Psoas muscle (tissue), 8 donors: ENCODE data around the gene SMAP1. TPM values are rescaled to one million over a fixed set of nuclear protein-coding genes. Genes with fewer than 3 reads are reported as not detected.

ENCODE experiments used
- ATAC-seq, 4 donors: fragments of 200-7000 bp; cut with Tn5 transposase; one replicate each; pipeline ENCODE4 v1.9.1; 2020; ENCODE audit warnings: moderate library complexity in 3 of 4, mild to moderate bottlenecking in 2 of 4
- DNase-seq, 2 donors: peaks; one replicate each; pipeline ENCODE4 v3.0.0-alpha.2; 2020
- H3K27ac ChIP-seq: fragments of 200-600 bp; one replicate; pipeline ENCODE4 v1.8.0; 2022
- H3K27me3 ChIP-seq, 3 donors: fragments of 200-600 bp in 1 of 3; one replicate each; pipeline versions ENCODE4 v1.6.1 to v1.8.0; 2013 to 2022; ENCODE audit warnings: low read length in 2 of 3, mild to moderate bottlenecking in 2 of 3, moderate library complexity in 1 of 3; ENCODE audit not compliant: insufficient read depth in 3 of 3
- H3K36me3 ChIP-seq, 2 donors: fragments of 200-600 bp in 1 of 2; one replicate each; pipeline versions ENCODE4 v1.6.1 to v1.8.0; 2013 to 2022; ENCODE audit warnings: low read depth in 1 of 2, mild to moderate bottlenecking in 1 of 2, moderate library complexity in 1 of 2; ENCODE audit not compliant: insufficient read depth in 1 of 2
- H3K4me1 ChIP-seq: fragments of 200-600 bp; one replicate; pipeline ENCODE4 v1.8.0; 2022
- H3K4me3 ChIP-seq: fragments of 200-600 bp; one replicate; pipeline ENCODE4 v1.8.0; 2022; ENCODE audit warnings: mild to moderate bottlenecking
- H3K9me3 ChIP-seq: fragments of 200-600 bp; one replicate; pipeline ENCODE4 v1.8.0; 2022
- WGBS, 3 donors: extraction: QIAGEN DNeasy Blood & Tissue Kit; methylation state at CpG; one replicate each; pipeline versions ENCODE4 v1.1.6 to v1.1.7; 2013; 5-methylcytosine and 5-hydroxymethylcytosine counted together
- intact Hi-C, 2 donors: fragments of 100-400 bp; cut with DNase I; formaldehyde crosslinking; loops; one replicate each; pipeline versions ENCODE4 v1.11.0 to v1.14.2; 2022
- polyA plus RNA-seq, 3 donors: library from polyadenylated mRNA; stranded (reverse); fragments of 200-250 nt; gene quantifications; one replicate each; pipeline ENCODE4 v1.2.3, GENCODE V29; 2013
- total RNA-seq, 4 donors: library from RNA; stranded (reverse); fragmentation: NEBNext Ultra II Directional in 2 of 4; extraction: Animal tissue kit (Norgen Biotek cat#: 25700) in 2 of 4; gene quantifications; one replicate each; pipeline versions ENCODE4 v1.2.1 to v1.2.4, GENCODE V29; 2021 to 2023
- TF ChIP-seq, protein P1 (sequence below): fragments of 200-600 bp; IDR thresholded peaks from one replicate; pipeline ENCODE4 v1.8.0; 2022; ENCODE audit warnings: antibody characterized with exemption
- donor health status: healthy with polysubstance abuse.
- donor health status: DM: no; HTN: no; CAD: no; lungs with moderate emphysema.
- donor health status: Bipolar disorder and iron deficiency.
- donor health status: healthy.
- donor health status: DM: yes; HTN: yes; CAD: no.
- donor health status: DM: no; HTN: no; CAD: no.
- donor health status: DM: no; HTN: no; CAD: no.
- donor health status: DM: yes; HTN: yes; CAD: no.

The SMAP1 gene
- total and polyA plus RNA-seq, 7 donors, result 19.0 to 40.2 (median 24.0) TPM

GRCh38 chr6:70813885-70814284 lies 146.2 kb downstream of the SMAP1 start:
- Histone ChIP-seq H3K27ac (no peak overlapping the region), H3K27me3 (no peaks in the 10 kb centered on the region), H3K36me3 (no peaks in the 10 kb centered on the region), H3K4me1 (peaks cover 7% of the 10 kb centered on the region), H3K9me3 (no peaks in the 10 kb centered on the region), H3K4me3 (no peak overlapping the region)
- intact Hi-C loops, result no loop called here
- WGBS, 3 donors, result 43 to 61% (median 57%) methylated on average over 3 of the region's 3 CpGs
- TF ChIP-seq, protein P1, sequence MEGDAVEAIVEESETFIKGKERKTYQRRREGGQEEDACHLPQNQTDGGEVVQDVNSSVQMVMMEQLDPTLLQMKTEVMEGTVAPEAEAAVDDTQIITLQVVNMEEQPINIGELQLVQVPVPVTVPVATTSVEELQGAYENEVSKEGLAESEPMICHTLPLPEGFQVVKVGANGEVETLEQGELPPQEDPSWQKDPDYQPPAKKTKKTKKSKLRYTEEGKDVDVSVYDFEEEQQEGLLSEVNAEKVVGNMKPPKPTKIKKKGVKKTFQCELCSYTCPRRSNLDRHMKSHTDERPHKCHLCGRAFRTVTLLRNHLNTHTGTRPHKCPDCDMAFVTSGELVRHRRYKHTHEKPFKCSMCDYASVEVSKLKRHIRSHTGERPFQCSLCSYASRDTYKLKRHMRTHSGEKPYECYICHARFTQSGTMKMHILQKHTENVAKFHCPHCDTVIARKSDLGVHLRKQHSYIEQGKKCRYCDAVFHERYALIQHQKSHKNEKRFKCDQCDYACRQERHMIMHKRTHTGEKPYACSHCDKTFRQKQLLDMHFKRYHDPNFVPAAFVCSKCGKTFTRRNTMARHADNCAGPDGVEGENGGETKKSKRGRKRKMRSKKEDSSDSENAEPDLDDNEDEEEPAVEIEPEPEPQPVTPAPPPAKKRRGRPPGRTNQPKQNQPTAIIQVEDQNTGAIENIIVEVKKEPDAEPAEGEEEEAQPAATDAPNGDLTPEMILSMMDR, result no peak
- ATAC-seq (peak; percentile 46 to 97 (median 83)), DNase-seq (no peak)

GRCh38 chr6:70819646-70820045 lies 152.0 kb downstream of the SMAP1 start:
- ATAC-seq, result no peak
- peaks cover 0 to 5% of the 10 kb centered on the region in 2 donors for H3K36me3 ChIP-seq
- no peaks in the 10 kb centered on the region for H3K9me3 ChIP-seq
- 96 to 97% (median 96%) methylated on average over 4 of the region's 4 CpGs for WGBS, 3 donors
- H3K27me3 ChIP-seq, result no peaks in the 10 kb centered on the region
- H3K4me3 ChIP-seq, result no peak overlapping the region
- TF ChIP-seq, protein P1, result no peak
- H3K27ac ChIP-seq, result no peak overlapping the region
- DNase-seq, result no peak
- intact Hi-C loops, result no loop called here
- no peaks in the 10 kb centered on the region for H3K4me1 ChIP-seq

- Histone ChIP-seq H3K27me3 (no peaks in the 10 kb centered on the region), H3K36me3 (peaks cover 0 to 6% of the 10 kb centered on the region in 2 donors), H3K4me3 (no peak overlapping the region), H3K4me1 (no peaks in the 10 kb centered on the region), H3K27ac (no peak overlapping the region), H3K9me3 (no peaks in the 10 kb centered on the region)
- TF ChIP-seq, protein P1, result no peak
- no peak for ATAC-seq
- intact Hi-C loops, result no loop called here
- no peak for DNase-seq
- 98 to 100% (median 99%) methylated on average over 2 of the region's 2 CpGs for WGBS, 3 donors
These were observed 153.1 kb downstream of the SMAP1 start for GRCh38 chr6:70820778-70821177.

DNA sequence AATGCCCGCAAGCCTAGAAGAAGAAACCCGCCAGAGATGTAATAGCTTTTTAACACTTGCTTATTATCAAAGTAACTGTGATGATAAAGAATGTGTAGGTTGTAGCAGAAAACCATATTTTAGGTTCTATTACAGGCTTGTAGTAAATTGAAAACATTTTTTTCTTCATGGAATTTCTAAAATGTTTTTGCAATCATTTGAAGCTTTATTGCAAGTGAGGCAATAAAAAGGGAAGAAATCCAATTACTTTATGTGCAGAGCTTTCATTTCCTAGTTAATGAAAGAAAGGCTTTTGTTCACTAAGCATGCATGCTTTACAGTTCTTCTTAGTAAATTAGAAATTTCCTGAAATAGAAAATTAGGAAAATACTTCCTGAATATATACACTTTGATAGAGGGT lies 154.1 kb downstream of the SMAP1 start:
- Histone ChIP-seq H3K36me3 (peaks cover 0 to 6% of the 10 kb centered on the region in 2 donors), H3K27me3 (no peaks in the 10 kb centered on the region), H3K27ac (no peak overlapping the region), H3K4me1 (no peaks in the 10 kb centered on the region), H3K4me3 (no peak overlapping the region), H3K9me3 (no peaks in the 10 kb centered on the region)
- no peak for DNase-seq
- intact Hi-C loops, result no loop called here
- TF ChIP-seq, protein P1, result no peak
- no peak for ATAC-seq
- 99 to 100% (median 99%) methylated on average over 2 of the region's 2 CpGs for WGBS, 3 donors

- Histone ChIP-seq H3K27me3 (no peaks in the 10 kb centered on the region), H3K27ac (no peak overlapping the region), H3K36me3 (peaks cover 0 to 6% of the 10 kb centered on the region in 2 donors), H3K9me3 (no peaks in the 10 kb centered on the region), H3K4me1 (no peaks in the 10 kb centered on the region), H3K4me3 (no peak overlapping the region)
- intact Hi-C loops, result no loop called here
- TF ChIP-seq, protein P1, result no peak
- no peak for ATAC-seq
- WGBS, 3 donors, result 92 to 97% (median 96%) methylated on average over 1 of the region's 1 CpG
- DNase-seq, result no peak
These were observed 156.0 kb downstream of the SMAP1 start for GRCh38 chr6:70823651-70824050.
